ENCODE measurements around the gene PHAX.
"Not testable (repeated sequence)": the region's sequence is repeated elsewhere in the genome, so short reads cannot be mapped to it uniquely, and the experiment has no call there.

The PHAX gene

DNA sequence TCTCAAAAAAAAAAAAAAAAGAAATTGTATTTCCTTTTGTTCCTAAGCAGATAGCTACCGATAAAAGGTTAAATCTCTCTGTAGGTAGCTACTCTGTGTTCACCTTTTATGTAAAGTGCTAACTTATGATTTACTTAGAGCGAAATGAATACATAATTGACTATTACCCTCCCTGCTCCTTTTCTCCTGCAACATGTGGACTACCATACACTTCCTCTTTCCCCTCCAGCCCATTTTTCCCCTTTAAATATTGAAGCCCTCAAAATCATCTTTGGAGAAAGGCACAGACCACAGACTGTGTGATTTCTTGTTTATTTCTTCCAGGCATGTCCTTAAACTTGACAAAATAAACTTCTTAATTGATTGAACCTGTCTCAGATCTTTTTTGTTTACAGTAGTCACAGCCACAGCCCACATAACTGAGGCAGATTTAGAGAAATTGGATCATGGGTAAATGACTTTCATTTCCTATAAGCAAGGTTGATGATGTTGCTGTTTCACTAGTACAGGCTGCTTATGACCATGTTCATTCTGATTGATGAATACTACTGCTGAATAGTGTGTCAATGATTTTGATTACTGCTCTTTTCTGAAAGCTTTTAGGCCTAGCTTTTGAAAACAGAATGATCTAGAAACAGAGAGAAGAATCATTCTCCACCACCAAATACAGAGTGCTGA lies 59.2 kb downstream of the PHAX start:
- no peaks in the 10 kb centered on the region for H3K9me3 Mint-ChIP-seq
- peaks cover 9% of the 10 kb centered on the region for H3K4me1 Mint-ChIP-seq (ENCODE audit: low read depth)
- H3K36me3 Mint-ChIP-seq (ENCODE audit: low read depth), result peaks cover 2% of the 10 kb centered on the region
- H3K27ac Mint-ChIP-seq, result peak overlapping the region; percentile 72
- H3K27me3 Mint-ChIP-seq (ENCODE audit: low read depth), result peaks cover 5% of the 10 kb centered on the region
- H3K4me3 Mint-ChIP-seq, result no peak overlapping the region

DNA sequence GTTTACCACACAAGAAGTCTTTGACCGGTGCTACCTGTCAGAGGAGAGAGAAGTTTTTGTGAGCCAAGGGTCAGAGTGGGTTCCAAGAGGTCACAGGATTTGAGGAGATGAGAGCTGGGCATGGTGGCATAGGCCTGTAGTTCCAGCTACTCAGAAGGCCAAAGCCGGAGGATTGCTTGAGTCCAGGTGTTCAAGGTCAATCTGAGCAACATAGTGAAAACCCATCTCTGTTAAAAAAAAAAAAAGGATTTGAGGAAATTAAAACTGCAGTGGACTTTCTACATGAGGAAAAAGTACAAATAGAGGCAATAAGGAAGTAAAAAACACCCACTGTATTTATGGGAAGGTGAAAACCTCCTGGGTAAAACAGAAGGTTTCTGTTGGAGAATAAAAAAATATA lies 63.8 kb downstream of the PHAX start:
- Mint-ChIP-seq H3K9me3 (no peaks in the 10 kb centered on the region), H3K27me3 (ENCODE audit: low read depth) (peaks cover 8% of the 10 kb centered on the region), H3K36me3 (ENCODE audit: low read depth) (peaks cover 2% of the 10 kb centered on the region), H3K4me1 (ENCODE audit: low read depth) (peaks cover 9% of the 10 kb centered on the region), H3K4me3 (no peak overlapping the region), H3K27ac (no peak overlapping the region)

DNA sequence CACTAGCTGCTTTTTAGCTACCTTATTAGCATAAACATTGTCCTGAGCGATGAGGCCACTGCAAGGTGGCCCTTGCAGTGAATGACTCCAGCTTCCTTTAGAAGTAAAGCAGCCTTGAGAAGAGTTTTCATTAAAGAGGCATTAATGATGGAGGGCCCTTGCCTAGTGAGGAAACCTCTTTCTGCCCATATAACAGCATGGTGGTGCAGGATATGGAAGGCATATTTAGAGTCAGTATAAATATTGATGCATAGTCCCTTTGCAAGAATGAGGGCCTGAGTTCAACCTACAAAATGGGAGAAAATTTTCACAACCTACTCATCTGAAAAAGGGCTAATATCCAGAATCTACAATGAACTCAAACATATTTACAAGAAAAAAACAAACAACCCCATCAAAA lies 69.4 kb downstream of the PHAX start:
- H3K4me3 Mint-ChIP-seq; H3K27me3 Mint-ChIP-seq (ENCODE audit: low read depth); H3K36me3 Mint-ChIP-seq (ENCODE audit: low read depth); H3K4me1 Mint-ChIP-seq (ENCODE audit: low read depth); H3K27ac Mint-ChIP-seq: not testable (repeated sequence)
- peaks cover 11% of the 10 kb centered on the region for H3K9me3 Mint-ChIP-seq

DNA sequence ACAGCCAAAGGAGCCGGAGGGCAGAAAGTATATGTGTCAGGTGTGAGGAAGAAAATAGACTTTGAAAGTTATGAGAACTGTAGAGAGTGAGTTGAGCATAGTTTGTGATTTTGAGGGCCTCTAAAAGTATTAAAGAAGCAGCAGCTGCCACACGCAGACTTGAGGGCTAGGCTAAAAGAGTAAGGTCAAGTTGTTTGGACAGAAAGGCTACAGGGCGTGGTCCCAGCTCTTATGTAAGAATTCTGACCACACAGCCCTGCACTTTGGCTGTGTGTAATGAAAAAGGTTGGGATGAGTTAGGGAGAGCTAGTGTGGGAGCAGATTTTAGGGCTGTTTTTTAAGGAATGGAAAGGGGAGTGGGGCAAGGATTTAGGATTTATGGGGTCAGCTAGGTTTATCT lies 70.9 kb downstream of the PHAX start:
- not testable (repeated sequence) for H3K4me1 Mint-ChIP-seq (ENCODE audit: low read depth); H3K36me3 Mint-ChIP-seq (ENCODE audit: low read depth); H3K27me3 Mint-ChIP-seq (ENCODE audit: low read depth); H3K27ac Mint-ChIP-seq; H3K4me3 Mint-ChIP-seq
- H3K9me3 Mint-ChIP-seq, result peaks cover 11% of the 10 kb centered on the region

DNA sequence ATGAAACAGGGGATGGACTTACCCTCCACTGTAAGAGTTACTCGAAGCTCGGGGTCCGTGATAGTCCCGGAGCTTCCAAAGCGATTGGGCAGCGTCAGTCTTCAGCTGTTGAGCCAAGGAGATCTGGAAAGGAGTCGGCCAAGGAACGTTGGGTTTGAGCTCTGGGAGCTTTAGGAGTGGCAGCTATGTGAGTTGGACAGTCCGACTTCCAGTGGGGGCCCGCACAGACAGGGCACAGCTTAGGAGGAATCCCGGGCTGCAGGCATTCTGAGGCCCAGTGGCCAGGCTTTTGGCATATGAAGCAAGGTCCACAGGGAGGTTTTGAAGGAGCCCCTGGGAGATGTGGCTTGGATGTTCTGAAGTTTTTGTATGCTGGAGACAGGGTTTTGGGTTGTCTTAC lies 72.7 kb downstream of the PHAX start:
- Mint-ChIP-seq H3K36me3 (ENCODE audit: low read depth) (peaks cover 4% of the 10 kb centered on the region), H3K9me3 (peaks cover 11% of the 10 kb centered on the region), H3K27ac (no peak overlapping the region), H3K27me3 (ENCODE audit: low read depth) (no peaks in the 10 kb centered on the region), H3K4me3 (no peak overlapping the region), H3K4me1 (ENCODE audit: low read depth) (peaks cover 8% of the 10 kb centered on the region)

DNA sequence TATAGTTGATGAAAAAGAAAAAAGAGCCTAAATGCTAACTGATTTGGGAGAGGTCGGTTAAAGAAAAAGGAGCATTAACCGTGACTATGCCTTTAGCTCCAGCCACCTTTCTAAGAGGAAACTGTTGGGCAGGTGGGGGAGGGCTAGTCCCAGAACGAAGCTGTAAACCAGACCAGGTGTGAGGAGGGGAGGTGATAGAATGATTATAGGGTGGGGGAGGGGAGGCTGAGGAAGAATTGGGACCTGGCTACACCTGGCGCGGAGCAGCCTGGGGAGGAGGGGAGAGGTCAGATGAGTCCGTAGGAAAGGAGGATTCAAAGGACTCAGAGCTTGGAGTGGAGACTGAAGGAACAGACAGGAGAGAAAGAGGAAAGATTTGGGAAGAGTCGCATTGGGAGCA lies 73.4 kb downstream of the PHAX start:
- H3K4me3 Mint-ChIP-seq, result no peak overlapping the region
- peaks cover 11% of the 10 kb centered on the region for H3K9me3 Mint-ChIP-seq
- no peak overlapping the region for H3K27ac Mint-ChIP-seq
- H3K36me3 Mint-ChIP-seq (ENCODE audit: low read depth), result peaks cover 4% of the 10 kb centered on the region
- peaks cover 11% of the 10 kb centered on the region for H3K4me1 Mint-ChIP-seq (ENCODE audit: low read depth)
- H3K27me3 Mint-ChIP-seq (ENCODE audit: low read depth), result no peaks in the 10 kb centered on the region

DNA sequence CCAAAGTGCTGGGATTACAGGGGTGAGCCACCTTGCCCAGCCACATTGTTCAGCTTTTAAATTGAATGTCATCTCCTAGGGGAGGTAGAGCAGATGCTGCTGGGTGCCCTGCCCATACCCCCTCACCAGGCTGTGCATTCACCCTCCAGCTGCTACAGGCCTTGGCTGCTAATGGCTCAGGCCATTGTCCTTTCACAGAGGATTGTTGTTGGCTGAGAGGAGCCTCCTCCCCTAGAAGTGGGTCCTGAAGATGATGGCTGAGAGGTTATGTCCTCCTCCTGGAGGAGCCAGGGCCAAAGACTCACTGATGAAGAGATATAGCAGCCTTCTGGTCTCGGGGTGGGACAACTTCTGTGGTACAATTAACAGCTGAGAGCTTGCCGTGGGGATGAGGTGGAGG lies 74.6 kb downstream of the PHAX start:
- peaks cover 19% of the 10 kb centered on the region for H3K4me1 Mint-ChIP-seq (ENCODE audit: low read depth)
- H3K9me3 Mint-ChIP-seq, result peaks cover 11% of the 10 kb centered on the region
- no peaks in the 10 kb centered on the region for H3K27me3 Mint-ChIP-seq (ENCODE audit: low read depth)
- no peak overlapping the region for H3K4me3 Mint-ChIP-seq
- no peak overlapping the region for H3K27ac Mint-ChIP-seq
- peaks cover 4% of the 10 kb centered on the region for H3K36me3 Mint-ChIP-seq (ENCODE audit: low read depth)

DNA sequence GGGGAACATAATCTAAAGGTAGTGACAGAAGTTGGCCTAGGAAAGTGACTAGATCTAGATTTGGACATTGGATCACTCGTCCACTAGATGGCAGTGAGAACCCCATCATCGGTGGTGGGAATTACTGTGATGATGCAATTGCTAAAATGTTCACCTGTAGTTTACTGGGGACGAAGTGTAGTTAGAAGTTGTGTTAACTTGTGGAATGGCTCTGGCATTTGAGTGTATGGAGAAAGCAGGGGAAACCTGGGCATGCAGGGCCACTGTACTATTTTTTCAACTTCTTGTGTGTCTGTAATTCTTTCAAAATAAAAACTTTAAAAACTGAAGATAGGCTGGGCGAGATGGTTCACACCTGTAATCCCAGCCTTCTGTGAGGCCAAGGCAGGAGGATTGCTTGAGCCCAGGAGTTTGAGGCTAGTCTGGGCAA lies 75.5 kb downstream of the PHAX start:
- no peak overlapping the region for H3K4me3 Mint-ChIP-seq
- peaks cover 21% of the 10 kb centered on the region for H3K4me1 Mint-ChIP-seq (ENCODE audit: low read depth)
- H3K9me3 Mint-ChIP-seq, result peaks cover 10% of the 10 kb centered on the region
- H3K27me3 Mint-ChIP-seq (ENCODE audit: low read depth), result no peaks in the 10 kb centered on the region
- H3K36me3 Mint-ChIP-seq (ENCODE audit: low read depth), result peaks cover 3% of the 10 kb centered on the region
- peak overlapping the region; percentile 50 for H3K27ac Mint-ChIP-seq
